GM12878 (cell line): ENCODE results near the gene ARHGEF26. TPM values are rescaled to one million over a fixed set of nuclear protein-coding genes. Genes with fewer than 3 reads are reported as not detected.

ENCODE experiments used
- ATAC-seq: fragments of 200-7000 bp; cut with Tn5 transposase; 3 replicates; pipeline ENCODE4 v1.9.1; 2020; ENCODE audit warnings: mild to moderate bottlenecking, moderate library complexity
- BruUV-seq: library from RNA; stranded (reverse); fragments of 400-500 nt; replicated peaks from 2 replicates; lab custom pipeline; 2021; lab: Mats Ljungman, UMichigan
- CTCF ChIA-PET: fragments of 300-600 bp; sonication (Branson Sonifier 250); formaldehyde crosslinking; extraction: SDS; loops from one replicate; lab custom pipeline; 2021; ENCODE audit warnings: inconsistent platforms; lab: Yijun Ruan, JAX
- POLR2A ChIA-PET: fragments of 350-600 bp; formaldehyde crosslinking; extraction: SDS; loops from one replicate; lab custom pipeline; 2021; ENCODE audit warnings: inconsistent platforms; lab: Charles Lee
- RAD21 ChIA-PET: fragments of 300-600 bp; sonication (Branson Sonifier 250); formaldehyde crosslinking; loops from one replicate; lab custom pipeline; 2023; ENCODE audit warnings: antibody characterized with exemption; ENCODE audit not compliant: unreplicated experiment; lab: Charles Lee
- SMC1A ChIA-PET: fragments of 300-600 bp; sonication (Branson Sonifier 250); formaldehyde crosslinking; loops from one replicate; lab custom pipeline; 2023; ENCODE audit not compliant: unreplicated experiment, uncharacterized antibody; lab: Charles Lee
- DNase-seq: peaks from one replicate; pipeline ENCODE4 v3.0.0-alpha.2; 2011; ENCODE audit warnings: low read depth, low spot score
- FAIRE-seq: peaks from 3 replicates; lab custom pipeline; 2011; peaks lifted over from hg19 to GRCh38; lab: Jason Lieb, UNC
- H2AFZ ChIP-seq: 2 replicates; pipeline ENCODE4 v1.6.0; 2011; ENCODE audit warnings: low read depth, low read length, control low read depth; ENCODE audit not compliant: control insufficient read depth
- H3K27ac ChIP-seq: 2 replicates; pipeline ENCODE4 v1.5.1; 2011; ENCODE audit warnings: control low read depth; ENCODE audit not compliant: control insufficient read depth, insufficient read depth
- H3K27me3 ChIP-seq, 2 experiments: replicated peaks in 1 of 2; 2 replicates each; pipeline versions ENCODE4 v1.6.0 to v1.6.1; 2011; ENCODE audit warnings: low read length in 1 of 2; ENCODE audit not compliant: control insufficient read depth in 2 of 2, insufficient read depth in 2 of 2
- H3K36me3 ChIP-seq, 2 experiments: 2 replicates each; pipeline ENCODE4 v1.5.1; 2011; ENCODE audit warnings: low read length in 1 of 2; ENCODE audit not compliant: control insufficient read depth in 2 of 2, insufficient read depth in 2 of 2
- H3K4me1 ChIP-seq: 2 replicates; pipeline ENCODE4 v1.6.1; 2011; ENCODE audit warnings: mild to moderate bottlenecking, low read length, moderate library complexity, mixed read lengths; ENCODE audit not compliant: control insufficient read depth, insufficient read depth
- H3K4me2 ChIP-seq: 2 replicates; pipeline ENCODE4 v1.6.0; 2011; ENCODE audit warnings: control low read depth; ENCODE audit not compliant: control insufficient read depth, insufficient read depth
- H3K4me3 ChIP-seq: fragments of 200-600 bp; sonication (generic); 2 replicates; pipeline ENCODE4 v1.5.1; 2016
- H3K79me2 ChIP-seq: 2 replicates; pipeline ENCODE4 v1.6.0; 2011; ENCODE audit warnings: low read length; ENCODE audit not compliant: control insufficient read depth, insufficient read depth
- H3K9ac ChIP-seq: 2 replicates; pipeline ENCODE4 v1.8.0; 2011; ENCODE audit warnings: low read length, control low read depth, mixed read lengths; ENCODE audit not compliant: control insufficient read depth, insufficient read depth
- H3K9me3 ChIP-seq: replicated peaks from 3 replicates; pipeline ENCODE4 v1.5.1; 2011; ENCODE audit warnings: mild to moderate bottlenecking, low read length; ENCODE audit not compliant: control insufficient read depth, insufficient read depth
- H4K20me1 ChIP-seq: 2 replicates; pipeline ENCODE4 v1.6.0; 2011; ENCODE audit not compliant: control insufficient read depth, insufficient read depth
- MTA2 ChIP-seq: fragments of 450-650 bp; IDR thresholded peaks from 2 replicates; pipeline ENCODE4 v1.6.1; 2016; ENCODE audit warnings: low read depth, mild to moderate bottlenecking, moderate library complexity
- NR2C1 ChIP-seq: fragments of 450-650 bp; IDR thresholded peaks from 2 replicates; pipeline ENCODE4 v1.6.1; 2017; ENCODE audit warnings: antibody characterized with exemption, mild to moderate bottlenecking, moderate library complexity
- NR2F1 ChIP-seq: fragments of 450-650 bp; conservative IDR thresholded peaks from 2 replicates; pipeline ENCODE4 v1.6.1; 2017; ENCODE audit warnings: mild to moderate bottlenecking
- RUNX3 ChIP-seq: IDR thresholded peaks from 2 replicates; pipeline ENCODE4 v1.6.1; 2012; ENCODE audit warnings: low read length, inconsistent platforms
- ZBTB11 ChIP-seq: fragments of 450-650 bp; formaldehyde crosslinking; IDR thresholded peaks from 2 replicates; pipeline ENCODE4 v1.5.0; 2022; ENCODE audit warnings: mild to moderate bottlenecking, missing genetic modification characterization
- WGBS: methylation state at CpG from one replicate; pipeline ENCODE4 v1.1.6; 2016; ENCODE audit warnings: low lambda C conversion rate; ENCODE audit not compliant: insufficient replicate concordance, insufficient coverage; ENCODE audit errors: missing lambda C conversion rate; 5-methylcytosine and 5-hydroxymethylcytosine counted together
- in situ Hi-C: fragments of 300-500 bp; cut with MboI; formaldehyde crosslinking; loops from 9 replicates; pipeline ENCODE4 v1.14.3; 2018; ENCODE audit warnings: mixed read lengths
- intact Hi-C: fragments of 100-400 bp; cut with micrococcal nuclease; formaldehyde crosslinking; loops from one replicate; pipeline ENCODE4 v1.14.2; 2022; ENCODE audit not compliant: unreplicated experiment
- polyA plus RNA-seq, 11 experiments: library from polyadenylated mRNA; depleted of rRNA in 4 of 11; unstranded in 6 of 11; stranded (reverse) in 5 of 11; fragments of >200 nt; fragmentation: Nextera tagmentation in 4 of 11; fragmentation: Illumina TruSeq in 1 of 11; extraction: Ambion mirVana in 4 of 11; extraction: Trizol in 1 of 11; gene quantifications; 1 replicate in 1 of 11; 2 replicates in 10 of 11; pipeline versions ENCODE4 v1.2.1 to v1.2.3, GENCODE V29; 2011 to 2016; ENCODE audit warnings: inconsistent platforms in 2 of 11, missing spikeins in 2 of 11, low read depth in 1 of 11
- total RNA-seq, 4 experiments: library from RNA; depleted of rRNA in 3 of 4; stranded (reverse); fragments of >200 nt in 3 of 4; fragmentation: Illumina TruSeq in 1 of 4; extraction: Trizol in 1 of 4; gene quantifications; 2 replicates each; pipeline versions ENCODE4 v1.2.1 to v1.2.3, GENCODE V29; 2013 to 2021
- TF ChIP-seq, protein P1 (sequence below): fragments of 450-650 bp; IDR thresholded peaks from 2 replicates; pipeline ENCODE4 v1.6.1; 2017; ENCODE audit warnings: borderline replicate concordance

The ARHGEF26 gene
- total and polyA plus RNA-seq, 10 of the 15 experiments (the other 5 are each of a cell fraction or from before 2014, with no cell fraction given): 0.02 to 0.47 (median 0.05) TPM; not detected in 1

DNA sequence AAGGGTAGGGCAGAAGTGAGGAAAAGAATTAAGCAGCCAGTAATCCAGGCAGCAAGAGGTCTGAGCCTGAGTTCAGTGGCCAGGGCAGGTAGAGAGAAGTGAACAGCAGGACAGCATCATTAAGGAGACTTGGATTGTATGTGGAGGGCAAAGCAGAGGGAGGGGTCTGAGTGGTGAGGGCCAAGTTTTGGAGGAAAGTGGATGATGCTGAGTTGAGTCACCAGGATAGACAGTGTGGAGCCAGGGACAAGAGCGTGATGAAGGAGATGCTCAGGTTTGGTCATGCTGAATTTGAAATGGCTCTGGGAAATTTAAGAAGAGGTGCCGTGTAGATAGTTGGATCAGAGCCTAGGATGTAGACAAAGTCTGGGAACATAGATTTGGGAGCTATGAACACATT lies 93.1 kb downstream of the ARHGEF26 start:
- Histone ChIP-seq H3K79me2 (no peaks in the 10 kb centered on the region), H3K27me3 (no peaks in the 10 kb centered on the region), H3K4me3 (no peak overlapping the region), H3K4me1 (no peaks in the 10 kb centered on the region), H2AFZ (no peak overlapping the region), H3K9me3 (no peaks in the 10 kb centered on the region), H3K27ac (no peak overlapping the region), H3K36me3 (no peaks in the 10 kb centered on the region), H3K9ac (no peak overlapping the region), H3K4me2 (no peak overlapping the region), H4K20me1 (no peaks in the 10 kb centered on the region)
- ChIA-PET POLR2A (no interaction called here), SMC1A (no interaction called here), CTCF (no interaction called here), RAD21 (no interaction called here)
- in situ Hi-C loops (no loop called here), intact Hi-C loops (no loop called here)
- no TSS peak for BruUV-seq
- DNase-seq (no peak), ATAC-seq (no peak), FAIRE-seq (no peak)
- TF ChIP-seq RUNX3: no peak
- TF ChIP-seq ZBTB11 (CRISPR knock-in tag): no peak
- 66% methylated on average over 2 of the region's 2 CpGs for WGBS

DNA sequence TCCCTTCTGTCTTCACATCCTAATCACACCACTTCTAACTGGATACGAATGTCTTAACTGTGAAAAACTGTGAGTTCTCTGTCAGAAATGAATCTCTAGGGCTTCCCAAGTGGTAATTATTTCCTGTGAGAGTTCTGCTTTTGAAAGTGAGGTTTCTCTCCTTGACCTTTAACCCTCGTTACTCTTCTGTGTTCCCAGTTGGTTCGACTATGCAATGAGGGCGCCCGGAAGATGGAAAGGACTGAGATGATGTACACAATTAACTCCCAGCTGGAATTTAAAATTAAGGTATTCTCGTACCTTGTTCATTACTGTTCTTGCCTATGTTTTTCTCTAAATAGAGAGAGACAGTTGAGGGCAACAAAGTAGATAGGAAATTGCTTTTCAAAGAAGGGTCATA lies 96.5 kb downstream of the ARHGEF26 start:
- in situ Hi-C loops (no loop called here), intact Hi-C loops (no loop called here)
- no peak for ATAC-seq
- DNase-seq: no peak
- Histone ChIP-seq H3K9ac (no peak overlapping the region), H3K4me1 (no peaks in the 10 kb centered on the region), H2AFZ (no peak overlapping the region), H3K36me3 (no peaks in the 10 kb centered on the region), H3K27ac (no peak overlapping the region), H4K20me1 (no peaks in the 10 kb centered on the region), H3K4me3 (no peak overlapping the region), H3K79me2 (no peaks in the 10 kb centered on the region), H3K27me3 (no peaks in the 10 kb centered on the region), H3K9me3 (no peaks in the 10 kb centered on the region), H3K4me2 (no peak overlapping the region)
- TF ChIP-seq MTA2: peak; percentile 28; the same call in 1 of the 2 replicates
- TF ChIP-seq NR2C1: peak; percentile 36; the same call in 1 of the 2 replicates
- TF ChIP-seq, protein P1, sequence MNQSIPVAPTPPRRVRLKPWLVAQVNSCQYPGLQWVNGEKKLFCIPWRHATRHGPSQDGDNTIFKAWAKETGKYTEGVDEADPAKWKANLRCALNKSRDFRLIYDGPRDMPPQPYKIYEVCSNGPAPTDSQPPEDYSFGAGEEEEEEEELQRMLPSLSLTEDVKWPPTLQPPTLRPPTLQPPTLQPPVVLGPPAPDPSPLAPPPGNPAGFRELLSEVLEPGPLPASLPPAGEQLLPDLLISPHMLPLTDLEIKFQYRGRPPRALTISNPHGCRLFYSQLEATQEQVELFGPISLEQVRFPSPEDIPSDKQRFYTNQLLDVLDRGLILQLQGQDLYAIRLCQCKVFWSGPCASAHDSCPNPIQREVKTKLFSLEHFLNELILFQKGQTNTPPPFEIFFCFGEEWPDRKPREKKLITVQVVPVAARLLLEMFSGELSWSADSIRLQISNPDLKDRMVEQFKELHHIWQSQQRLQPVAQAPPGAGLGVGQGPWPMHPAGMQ: no peak
- TF ChIP-seq NR2F1: peak; percentile 67
- BruUV-seq: no TSS peak
- ChIA-PET SMC1A (no interaction called here), RAD21 (no interaction called here), CTCF (no interaction called here), POLR2A (no interaction called here)
- FAIRE-seq: no peak
- WGBS: 14% methylated on average over 6 of the region's 6 CpGs
